Stomach (tissue), 4 donors: ENCODE data around the gene TMCO4.

Experiments used
- CTCF ChIP-seq, 7 experiments: fragments of 450-650 bp in 4 of 7; fragments of 200-600 bp in 3 of 7; sonication (generic) in 3 of 7; IDR thresholded peaks; one replicate each; pipeline ENCODE4 v1.5.1; 2016 to 2019; ENCODE audit warnings: antibody characterized with exemption in 7 of 7, control low read depth in 2 of 7, mild to moderate bottlenecking in 1 of 7
- EP300 ChIP-seq: sonication (generic); formaldehyde crosslinking; IDR thresholded peaks from one replicate; pipeline ENCODE4 v1.6.1; 2017; ENCODE audit warnings: antibody characterized with exemption
- POLR2A ChIP-seq, 4 donors: fragments of 450-650 bp; IDR thresholded peaks; one replicate each; pipeline ENCODE4 v1.6.1; 2016; ENCODE audit warnings: antibody characterized with exemption in 4 of 4, control low read depth in 2 of 4, mild to moderate bottlenecking in 1 of 4, moderate library complexity in 1 of 4
- POLR2AphosphoS5 ChIP-seq, 3 donors: sonication (generic); formaldehyde crosslinking; IDR thresholded peaks; one replicate each; pipeline ENCODE4 v1.6.1; 2016; ENCODE audit warnings: antibody characterized with exemption in 3 of 3

- TF ChIP-seq POLR2AphosphoS5 (IDR thresholded peaks at IDR 0.05), result no peak
- TF ChIP-seq CTCF (IDR thresholded peaks at IDR 0.05), result no peak
- no peak for TF ChIP-seq EP300
- no peak for TF ChIP-seq POLR2A (IDR thresholded peaks at IDR 0.05)
These were observed 103.9 kb downstream of the TMCO4 start for GRCh38 chr1:19695772-19696171.
